Liver (tissue), 9 donors: ENCODE results near the gene EXOC4. TPM values are rescaled to one million over a fixed set of nuclear protein-coding genes. Genes with fewer than 3 reads are reported as not detected.

Experiments
- DNase-seq: peaks from one replicate; pipeline ENCODE4 v3.0.0-alpha.2; 2017; ENCODE audit warnings: low spot score
- H3K27ac ChIP-seq, 2 donors: one replicate each; pipeline ENCODE4 v1.7.0; 2013; ENCODE audit warnings: inconsistent platforms in 2 of 2, low read length in 2 of 2, control low read depth in 1 of 2, low read depth in 1 of 2, mild to moderate bottlenecking in 1 of 2
- H3K27me3 ChIP-seq, 4 donors: one replicate each; pipeline versions ENCODE4 v1.6.1 to v1.7.0; 2013; ENCODE audit warnings: low read length in 3 of 4, inconsistent platforms in 1 of 4, mild to moderate bottlenecking in 1 of 4, moderate library complexity in 1 of 4; ENCODE audit not compliant: control insufficient read depth in 4 of 4, insufficient read depth in 4 of 4
- H3K36me3 ChIP-seq, 4 donors: one replicate each; pipeline versions ENCODE4 v1.6.1 to v1.7.0; 2013; ENCODE audit warnings: low read length in 3 of 4, mild to moderate bottlenecking in 3 of 4, low read depth in 1 of 4, moderate library complexity in 1 of 4; ENCODE audit not compliant: control insufficient read depth in 4 of 4, insufficient read depth in 3 of 4
- H3K4me1 ChIP-seq, 4 donors: one replicate each; pipeline versions ENCODE4 v1.6.1 to v1.7.0; 2013; ENCODE audit warnings: low read length in 3 of 4, mild to moderate bottlenecking in 3 of 4, moderate library complexity in 1 of 4; ENCODE audit not compliant: control insufficient read depth in 4 of 4, insufficient read depth in 4 of 4
- H3K4me3 ChIP-seq, 3 donors: one replicate each; pipeline versions ENCODE4 v1.6.1 to v1.7.0; 2013; ENCODE audit warnings: low read length in 3 of 3, control low read depth in 1 of 3, low read depth in 1 of 3, mild to moderate bottlenecking in 1 of 3
- H3K9ac ChIP-seq, 2 donors: one replicate each; pipeline ENCODE4 v1.7.0; 2013; ENCODE audit warnings: low read length in 2 of 2, mild to moderate bottlenecking in 2 of 2, moderate library complexity in 2 of 2, control low read depth in 1 of 2, low read depth in 1 of 2
- H3K9me3 ChIP-seq, 4 donors: one replicate each; pipeline versions ENCODE4 v1.6.1 to v1.7.0; 2013; ENCODE audit warnings: low read length in 3 of 4; ENCODE audit not compliant: control insufficient read depth in 4 of 4
- ATF3 ChIP-seq: IDR thresholded peaks from 2 replicates; pipeline ENCODE4 v1.6.1; 2016; ENCODE audit warnings: antibody characterized with exemption
- CTCF ChIP-seq: fragments of 150-350 bp; IDR thresholded peaks from 2 replicates; pipeline ENCODE4 v1.5.1; 2017; ENCODE audit warnings: improper control_type of control experiment, low read depth, low read length; ENCODE audit not compliant: missing input control
- EGR1 ChIP-seq, 2 donors: IDR thresholded peaks; 2 replicates each; pipeline ENCODE4 v1.6.1; 2016 to 2018; ENCODE audit warnings: antibody characterized with exemption in 2 of 2, low read depth in 2 of 2
- FOXA1 ChIP-seq: IDR thresholded peaks from 2 replicates; pipeline ENCODE4 v1.6.1; 2016; ENCODE audit warnings: antibody characterized with exemption
- FOXA2 ChIP-seq: IDR thresholded peaks from 2 replicates; pipeline ENCODE4 v1.6.1; 2016; ENCODE audit warnings: antibody characterized with exemption
- GABPA ChIP-seq, 2 donors: IDR thresholded peaks in 1 of 2; conservative IDR thresholded peaks in 1 of 2; 2 replicates each; pipeline ENCODE4 v1.6.1; 2016; ENCODE audit warnings: antibody characterized with exemption in 2 of 2, mild to moderate bottlenecking in 1 of 2, moderate library complexity in 1 of 2
- HNF4A ChIP-seq, 2 donors: conservative IDR thresholded peaks; 2 replicates each; pipeline ENCODE4 v1.6.1; 2016; ENCODE audit warnings: antibody characterized with exemption in 2 of 2, mild to moderate bottlenecking in 2 of 2
- HNF4G ChIP-seq: IDR thresholded peaks from 2 replicates; pipeline ENCODE4 v1.6.1; 2016; ENCODE audit warnings: antibody characterized with exemption
- JUND ChIP-seq, 2 donors: IDR thresholded peaks; 2 replicates each; pipeline ENCODE4 v1.6.1; 2016; ENCODE audit warnings: antibody characterized with exemption in 2 of 2
- MAX ChIP-seq: IDR thresholded peaks from 2 replicates; pipeline ENCODE4 v1.6.1; 2016; ENCODE audit warnings: antibody characterized with exemption
- NR2F2 ChIP-seq: IDR thresholded peaks from 2 replicates; pipeline ENCODE4 v1.6.1; 2016; ENCODE audit warnings: antibody characterized with exemption
- RAD21 ChIP-seq, 2 donors: IDR thresholded peaks; 2 replicates each; pipeline ENCODE4 v1.6.1; 2016; ENCODE audit warnings: antibody characterized with exemption in 2 of 2, mild to moderate bottlenecking in 2 of 2
- REST ChIP-seq: IDR thresholded peaks from 2 replicates; pipeline ENCODE4 v1.6.1; 2016; ENCODE audit warnings: antibody characterized with exemption, mild to moderate bottlenecking
- RXRA ChIP-seq, 2 donors: IDR thresholded peaks; 2 replicates each; pipeline ENCODE4 v1.6.1; 2017 to 2018; ENCODE audit warnings: antibody characterized with exemption in 2 of 2, mild to moderate bottlenecking in 1 of 2
- SP1 ChIP-seq: IDR thresholded peaks from 2 replicates; pipeline ENCODE4 v1.6.1; 2018; ENCODE audit warnings: antibody characterized with exemption, mild to moderate bottlenecking
- TAF1 ChIP-seq: conservative IDR thresholded peaks from 2 replicates; pipeline ENCODE4 v1.6.1; 2016; ENCODE audit warnings: antibody characterized with exemption, mild to moderate bottlenecking
- YY1 ChIP-seq: IDR thresholded peaks from 2 replicates; pipeline ENCODE4 v1.6.1; 2016; ENCODE audit warnings: antibody characterized with exemption, mild to moderate bottlenecking
- ZBTB33 ChIP-seq: IDR thresholded peaks from 2 replicates; pipeline ENCODE4 v1.6.1; 2016; ENCODE audit warnings: antibody characterized with exemption
- WGBS: extraction: QIAGEN DNeasy Blood & Tissue Kit; methylation state at CpG from one replicate; pipeline ENCODE4 v1.1.7; 2013; 5-methylcytosine and 5-hydroxymethylcytosine counted together
- polyA plus RNA-seq, 2 donors: library from polyadenylated mRNA; stranded (reverse) in 1 of 2; unstranded in 1 of 2; fragments of 200-250 nt in 1 of 2; fragments of >200 nt in 1 of 2; fragmentation: Nextera tagmentation in 1 of 2; extraction: Ambion mirVana in 1 of 2; gene quantifications; one replicate each; pipeline versions ENCODE4 v1.2.1 to v1.2.3, GENCODE V29; 2013 to 2015
- total RNA-seq, 2 donors: library from RNA; depleted of rRNA; stranded (reverse); fragments of >200 nt; gene quantifications; one replicate each; pipeline ENCODE4 v1.2.3, GENCODE V29; 2014
- donor health status: healthy.
- donor health status: healthy.
- donor health status: healthy.
- donor health status: healthy.
- donor health status: healthy.

EXOC4 gene
- total and polyA plus RNA-seq, 4 donors: 9.5 to 55.9 (median 23.6) TPM

GRCh38 chr7:133742709-133743538 is 490.0 kb downstream of the EXOC4 start (continued):
- no peak for TF ChIP-seq EGR1 (IDR thresholded peaks at IDR 0.05; ENCODE audit: low read depth in 2 of 2)
- TF ChIP-seq FOXA1: no peak
- TF ChIP-seq HNF4G: no peak

- Histone ChIP-seq H3K9me3 (no peaks in the 10 kb centered on the region), H3K4me3 (no peak overlapping the region), H3K4me1 (no peaks in the 10 kb centered on the region), H3K27ac (no peak overlapping the region), H3K9ac (no peak overlapping the region), H3K27me3 (no peaks in the 10 kb centered on the region), H3K36me3 (no peaks in the 10 kb centered on the region)
- TF ChIP-seq EGR1 (IDR thresholded peaks at IDR 0.05; ENCODE audit: low read depth in 2 of 2): no peak
- TF ChIP-seq JUND (IDR thresholded peaks at IDR 0.05): no peak
- TF ChIP-seq ZBTB33: no peak
- no peak for TF ChIP-seq HNF4A (conservative IDR thresholded peaks at IDR 0.05)
- no peak for TF ChIP-seq NR2F2
- TF ChIP-seq RXRA (IDR thresholded peaks at IDR 0.05): no peak
- no peak for TF ChIP-seq TAF1
- no peak for TF ChIP-seq FOXA1
- no peak for TF ChIP-seq MAX
- TF ChIP-seq HNF4G: no peak
- TF ChIP-seq REST: no peak
- TF ChIP-seq GABPA (IDR thresholded peaks at IDR 0.05 in 1 of 2, conservative IDR thresholded peaks at IDR 0.05 in 1 of 2): no peak
- TF ChIP-seq ATF3: no peak
- TF ChIP-seq CTCF: no peak
- TF ChIP-seq FOXA2: no peak
- no peak for TF ChIP-seq RAD21 (IDR thresholded peaks at IDR 0.05)
- no peak for TF ChIP-seq YY1
- TF ChIP-seq SP1: no peak
- 97% methylated on average over 3 of the region's 3 CpGs for WGBS
- DNase-seq: no peak
Observed at GRCh38 chr7:133744451-133744850, 491.6 kb downstream of the EXOC4 start.
